D721Med (cell line): ENCODE results near the gene SYNE3.

Experiments used
- DNase-seq: peaks from one replicate; pipeline ENCODE4 v3.0.0; 2011; ENCODE audit warnings: low spot score; ENCODE audit not compliant: insufficient read length
- FAIRE-seq: peaks from 2 replicates; lab custom pipeline; 2011; peaks lifted over from hg19 to GRCh38; lab: Jason Lieb, UNC
- CTCF ChIP-seq: IDR thresholded peaks from 2 replicates; pipeline ENCODE4 v1.5.1; 2012; ENCODE audit warnings: mild to moderate bottlenecking, control low read depth; ENCODE audit not compliant: insufficient read depth; ENCODE audit errors: missing control alignments

SYNE3 gene

GRCh38 chr14:95547272-95547625 is 30.8 kb upstream of the SYNE3 start:
- no peak for DNase-seq
- no peak for FAIRE-seq
- no peak for TF ChIP-seq CTCF

GRCh38 chr14:95545515-95546168 is 29.2 kb upstream of the SYNE3 start:
- DNase-seq (no peak), FAIRE-seq (no peak)
- no peak for TF ChIP-seq CTCF

DNA sequence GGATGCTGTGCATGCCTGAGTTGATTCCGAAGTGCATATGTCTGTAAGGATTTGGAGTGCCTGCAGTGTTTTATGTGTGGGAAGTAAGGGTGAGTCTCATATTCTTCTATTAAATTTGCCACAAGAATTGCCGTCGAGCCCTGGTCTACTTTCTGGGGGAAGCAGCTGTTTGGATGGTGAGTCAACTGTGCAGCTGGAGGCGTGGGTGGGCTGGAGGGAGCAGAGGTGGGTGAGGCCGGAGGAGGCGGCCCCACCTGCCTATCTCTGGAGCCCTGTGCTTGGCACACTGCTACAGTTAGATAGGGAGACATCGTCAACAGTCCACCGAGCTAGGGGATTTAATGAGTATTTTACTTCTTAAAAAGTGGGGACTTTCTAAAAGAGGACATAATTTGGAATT is 28.1 kb upstream of the SYNE3 start:
- DNase-seq, result no peak
- no peak for TF ChIP-seq CTCF
- no peak for FAIRE-seq

DNA sequence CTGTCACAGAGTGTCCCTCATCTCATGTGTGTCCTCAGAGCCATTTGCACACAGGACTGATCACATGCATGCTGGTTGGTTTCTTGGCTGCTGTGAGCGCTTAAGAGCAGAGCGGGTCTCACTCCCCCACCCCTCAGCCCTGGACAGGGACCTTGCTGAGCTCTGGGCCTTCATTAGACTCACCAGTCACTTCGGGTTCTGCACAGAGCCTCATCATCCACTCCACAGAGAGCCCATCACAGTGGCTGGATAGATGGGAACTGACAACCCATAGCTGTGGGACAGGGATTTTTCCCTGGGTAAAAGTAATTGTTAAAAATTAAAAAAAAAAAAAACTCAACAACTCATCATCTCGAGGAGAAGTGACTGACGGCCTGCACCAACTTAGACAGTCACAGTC is 26.6 kb upstream of the SYNE3 start:
- TF ChIP-seq CTCF, result no peak
- no peak for FAIRE-seq
- DNase-seq, result no peak

- DNase-seq (no peak), FAIRE-seq (no peak)
- no peak for TF ChIP-seq CTCF
Observed at GRCh38 chr14:95541932-95542930, 25.8 kb upstream of the SYNE3 start.

DNA sequence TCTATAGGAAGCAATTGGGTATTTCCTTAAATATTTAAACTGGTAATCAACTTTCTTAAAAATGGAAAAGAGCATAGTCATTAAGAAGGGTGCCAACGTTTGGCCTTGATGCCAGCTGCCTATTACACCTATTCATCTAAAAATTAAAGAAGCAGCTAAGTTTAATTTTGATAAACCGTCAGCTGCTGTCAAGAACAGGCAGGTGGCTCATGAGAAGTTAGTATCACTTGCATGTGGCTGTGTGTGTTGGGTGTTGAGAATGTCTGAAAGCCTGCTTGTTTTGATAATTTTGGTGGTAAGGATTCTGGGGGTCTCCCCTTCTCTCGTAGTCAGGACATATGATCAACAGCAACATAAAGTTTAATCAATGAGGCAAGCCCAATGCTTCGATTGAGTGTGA is 24.9 kb upstream of the SYNE3 start:
- DNase-seq, result no peak
- no peak for FAIRE-seq
- no peak for TF ChIP-seq CTCF
